ENCODE measurements around the gene RAD51B.

DNA sequence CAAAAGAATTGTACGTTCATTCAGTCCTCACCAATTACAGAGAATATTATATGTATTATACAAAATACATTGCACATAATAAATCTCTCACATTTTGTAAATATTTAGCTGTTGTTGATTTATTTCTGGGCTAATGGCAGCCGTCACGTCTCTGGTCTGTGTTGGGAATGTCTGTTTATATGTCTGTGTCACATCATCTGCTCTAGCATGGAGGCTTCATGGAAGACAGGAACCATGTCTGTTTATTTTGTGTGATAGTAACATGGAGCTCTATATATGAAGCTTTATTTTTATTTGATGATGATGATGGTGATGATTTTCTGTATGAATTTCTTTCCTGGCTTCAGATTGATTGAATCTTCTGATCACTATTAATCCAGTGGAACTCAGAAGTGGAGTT lies 138.4 kb downstream of the RAD51B start:
- TF ChIP-seq, protein P1, sequence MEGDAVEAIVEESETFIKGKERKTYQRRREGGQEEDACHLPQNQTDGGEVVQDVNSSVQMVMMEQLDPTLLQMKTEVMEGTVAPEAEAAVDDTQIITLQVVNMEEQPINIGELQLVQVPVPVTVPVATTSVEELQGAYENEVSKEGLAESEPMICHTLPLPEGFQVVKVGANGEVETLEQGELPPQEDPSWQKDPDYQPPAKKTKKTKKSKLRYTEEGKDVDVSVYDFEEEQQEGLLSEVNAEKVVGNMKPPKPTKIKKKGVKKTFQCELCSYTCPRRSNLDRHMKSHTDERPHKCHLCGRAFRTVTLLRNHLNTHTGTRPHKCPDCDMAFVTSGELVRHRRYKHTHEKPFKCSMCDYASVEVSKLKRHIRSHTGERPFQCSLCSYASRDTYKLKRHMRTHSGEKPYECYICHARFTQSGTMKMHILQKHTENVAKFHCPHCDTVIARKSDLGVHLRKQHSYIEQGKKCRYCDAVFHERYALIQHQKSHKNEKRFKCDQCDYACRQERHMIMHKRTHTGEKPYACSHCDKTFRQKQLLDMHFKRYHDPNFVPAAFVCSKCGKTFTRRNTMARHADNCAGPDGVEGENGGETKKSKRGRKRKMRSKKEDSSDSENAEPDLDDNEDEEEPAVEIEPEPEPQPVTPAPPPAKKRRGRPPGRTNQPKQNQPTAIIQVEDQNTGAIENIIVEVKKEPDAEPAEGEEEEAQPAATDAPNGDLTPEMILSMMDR (IDR thresholded peaks at IDR 0.05) = no peak
- TF ChIP-seq POLR2A (IDR thresholded peaks at IDR 0.05) = no peak

All from vagina (tissue), 2 donors.